Nephron (organoid): ENCODE results near the gene MPHOSPH6.
"Not testable (repeated sequence)": the region's sequence is repeated elsewhere in the genome, so short reads cannot be mapped to it uniquely, and the experiment has no call there.

ENCODE experiments used
- H3K27ac Mint-ChIP-seq, 3 experiments: 2 replicates each; pipeline ENCODE4 v1.8.0; 2020; ENCODE audit warnings: mixed read lengths in 3 of 3, mild to moderate bottlenecking in 2 of 3, moderate library complexity in 1 of 3
- H3K27me3 Mint-ChIP-seq: 2 replicates; pipeline ENCODE4 v1.8.0; 2021; ENCODE audit warnings: low read depth, mild to moderate bottlenecking, moderate library complexity, mixed read lengths
- H3K36me3 Mint-ChIP-seq: 2 replicates; pipeline ENCODE4 v1.8.0; 2020; ENCODE audit warnings: low read depth, mixed read lengths
- H3K4me1 Mint-ChIP-seq: 2 replicates; pipeline ENCODE4 v1.8.0; 2020; ENCODE audit warnings: mixed read lengths
- H3K4me3 Mint-ChIP-seq, 3 experiments: 2 replicates each; pipeline ENCODE4 v1.8.0; 2020; ENCODE audit warnings: mild to moderate bottlenecking in 3 of 3, mixed read lengths in 3 of 3, moderate library complexity in 2 of 3
- H3K9me3 Mint-ChIP-seq: 2 replicates; pipeline ENCODE4 v1.8.0; 2020; ENCODE audit warnings: mixed read lengths
- TF ChIP-seq, protein P1 (sequence below), 3 experiments: fragments of 200-600 bp; sonication (generic); IDR thresholded peaks; one replicate each; pipeline ENCODE4 v1.5.0; 2021; ENCODE audit warnings: antibody characterized with exemption in 3 of 3; ENCODE audit not compliant: unreplicated experiment in 3 of 3

Gene MPHOSPH6

DNA sequence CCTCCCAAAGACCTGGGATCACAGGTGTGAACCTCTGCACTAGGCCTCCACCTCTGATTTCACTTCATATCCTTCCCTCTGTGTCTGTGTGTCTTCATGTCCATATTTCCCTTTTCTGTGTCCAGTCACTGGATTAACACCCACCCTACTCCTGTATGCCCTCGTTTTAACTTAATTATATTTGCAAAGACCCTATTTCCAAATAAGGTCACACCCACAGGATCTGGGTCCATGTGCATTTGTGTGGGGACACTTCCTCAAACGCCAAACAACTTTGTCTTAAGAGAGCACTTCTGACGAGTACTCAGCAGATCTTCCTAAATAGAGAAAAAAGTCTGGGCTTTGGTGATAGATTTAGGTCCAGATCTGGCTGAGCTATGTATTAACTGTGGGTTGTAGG is 56.3 kb downstream of the MPHOSPH6 start:
- Mint-ChIP-seq H3K4me1 (peaks cover 6% of the 10 kb centered on the region), H3K27ac (no peak overlapping the region), H3K4me3 (no peak overlapping the region), H3K9me3 (no peaks in the 10 kb centered on the region), H3K27me3 (peaks cover 13% of the 10 kb centered on the region), H3K36me3 (no peaks in the 10 kb centered on the region)
- TF ChIP-seq, protein P1, sequence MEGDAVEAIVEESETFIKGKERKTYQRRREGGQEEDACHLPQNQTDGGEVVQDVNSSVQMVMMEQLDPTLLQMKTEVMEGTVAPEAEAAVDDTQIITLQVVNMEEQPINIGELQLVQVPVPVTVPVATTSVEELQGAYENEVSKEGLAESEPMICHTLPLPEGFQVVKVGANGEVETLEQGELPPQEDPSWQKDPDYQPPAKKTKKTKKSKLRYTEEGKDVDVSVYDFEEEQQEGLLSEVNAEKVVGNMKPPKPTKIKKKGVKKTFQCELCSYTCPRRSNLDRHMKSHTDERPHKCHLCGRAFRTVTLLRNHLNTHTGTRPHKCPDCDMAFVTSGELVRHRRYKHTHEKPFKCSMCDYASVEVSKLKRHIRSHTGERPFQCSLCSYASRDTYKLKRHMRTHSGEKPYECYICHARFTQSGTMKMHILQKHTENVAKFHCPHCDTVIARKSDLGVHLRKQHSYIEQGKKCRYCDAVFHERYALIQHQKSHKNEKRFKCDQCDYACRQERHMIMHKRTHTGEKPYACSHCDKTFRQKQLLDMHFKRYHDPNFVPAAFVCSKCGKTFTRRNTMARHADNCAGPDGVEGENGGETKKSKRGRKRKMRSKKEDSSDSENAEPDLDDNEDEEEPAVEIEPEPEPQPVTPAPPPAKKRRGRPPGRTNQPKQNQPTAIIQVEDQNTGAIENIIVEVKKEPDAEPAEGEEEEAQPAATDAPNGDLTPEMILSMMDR (IDR thresholded peaks at IDR 0.05; ENCODE audit: unreplicated experiment in 3 of 3), result no peak

DNA sequence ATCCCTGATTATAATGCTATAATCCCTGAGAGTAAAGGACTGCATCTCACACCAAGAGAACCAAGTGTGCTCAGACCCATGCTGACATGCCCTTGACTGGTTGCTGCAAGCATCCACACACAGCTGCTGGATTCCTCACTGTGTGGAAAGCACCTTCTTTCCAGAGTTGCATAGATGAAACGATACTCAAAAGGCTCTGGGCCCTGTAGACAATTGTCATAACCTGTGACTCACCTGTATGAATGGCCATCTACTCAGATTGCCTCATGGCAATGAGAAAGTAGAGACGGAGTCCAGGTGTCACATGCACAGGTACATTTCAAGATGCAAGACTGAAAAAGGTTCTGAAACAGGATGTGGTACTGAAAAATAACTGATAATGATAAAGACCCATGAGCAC is 58.1 kb downstream of the MPHOSPH6 start:
- Mint-ChIP-seq H3K27me3 (peaks cover 13% of the 10 kb centered on the region), H3K4me1 (peaks cover 6% of the 10 kb centered on the region), H3K9me3 (no peaks in the 10 kb centered on the region), H3K27ac (no peak overlapping the region), H3K4me3 (no peak overlapping the region), H3K36me3 (no peaks in the 10 kb centered on the region)
- TF ChIP-seq, protein P1 (IDR thresholded peaks at IDR 0.05; ENCODE audit: unreplicated experiment in 3 of 3), result no peak

DNA sequence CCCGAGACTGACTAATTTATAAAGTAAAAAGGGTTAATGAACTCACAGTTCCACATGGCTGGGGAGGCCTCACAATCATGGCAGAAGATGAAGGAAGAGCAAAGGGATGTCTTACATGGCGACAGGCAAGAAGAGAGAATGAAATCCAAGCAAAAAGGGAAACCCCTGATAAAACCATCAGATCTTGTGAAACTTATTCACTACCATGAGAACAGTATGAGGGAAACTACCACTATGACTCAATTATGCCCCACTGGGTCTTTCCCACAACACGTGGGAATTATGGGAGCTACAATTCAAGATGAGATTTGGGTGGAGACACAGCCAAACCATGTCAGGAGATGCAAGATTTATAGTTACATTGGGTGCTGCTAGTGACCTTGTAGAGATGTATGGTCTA is 60.8 kb downstream of the MPHOSPH6 start:
- H3K4me3 Mint-ChIP-seq, H3K9me3 Mint-ChIP-seq, H3K36me3 Mint-ChIP-seq, H3K27ac Mint-ChIP-seq, H3K4me1 Mint-ChIP-seq: not testable (repeated sequence)
- H3K27me3 Mint-ChIP-seq, result peaks cover 12% of the 10 kb centered on the region

DNA sequence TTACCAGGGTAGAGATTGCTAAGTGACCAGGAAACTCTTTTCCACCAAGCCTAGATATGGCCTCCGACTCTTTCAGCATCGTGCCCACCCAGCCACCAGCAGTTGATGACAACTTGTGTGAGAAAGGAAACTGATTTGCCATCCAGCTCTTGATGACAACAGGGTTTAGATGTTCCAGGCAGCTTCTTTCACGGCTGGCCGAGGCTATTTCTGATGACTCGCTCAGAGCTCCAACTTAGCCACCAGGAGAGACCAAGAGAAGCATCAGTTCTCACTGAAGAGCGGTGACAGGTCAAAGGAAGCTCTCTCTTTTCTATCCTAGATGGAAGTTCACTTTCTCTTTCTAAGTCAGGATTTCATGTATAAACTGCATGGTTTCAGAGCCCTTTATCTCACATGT is 61.2 kb downstream of the MPHOSPH6 start:
- H3K9me3 Mint-ChIP-seq, result no peaks in the 10 kb centered on the region
- no peak overlapping the region for H3K4me3 Mint-ChIP-seq
- no peaks in the 10 kb centered on the region for H3K4me1 Mint-ChIP-seq
- no peak overlapping the region for H3K27ac Mint-ChIP-seq
- peaks cover 8% of the 10 kb centered on the region for H3K27me3 Mint-ChIP-seq
- no peaks in the 10 kb centered on the region for H3K36me3 Mint-ChIP-seq
- TF ChIP-seq, protein P1 (IDR thresholded peaks at IDR 0.05; ENCODE audit: unreplicated experiment in 3 of 3), result no peak

DNA sequence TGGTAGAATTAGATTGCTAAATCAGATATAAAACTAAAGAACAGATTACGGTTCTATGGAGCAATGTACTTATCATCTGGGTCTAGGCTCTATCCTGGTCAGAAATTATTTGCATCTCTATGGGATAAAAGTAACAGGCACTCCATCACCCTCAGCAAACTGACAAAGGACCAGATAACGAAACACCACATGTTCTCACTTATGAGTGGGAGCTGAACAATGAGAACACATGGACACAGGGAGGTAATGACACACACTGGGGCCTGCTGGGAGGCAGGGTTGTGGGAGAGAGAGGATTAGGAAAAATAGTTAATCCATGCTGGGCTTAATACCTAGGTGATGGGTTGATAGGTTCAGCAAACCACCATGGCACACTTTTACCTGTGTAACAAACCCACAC is 61.9 kb downstream of the MPHOSPH6 start:
- Mint-ChIP-seq H3K36me3 (no peaks in the 10 kb centered on the region), H3K27me3 (peaks cover 4% of the 10 kb centered on the region), H3K4me1 (no peaks in the 10 kb centered on the region), H3K9me3 (no peaks in the 10 kb centered on the region), H3K27ac (no peak overlapping the region), H3K4me3 (no peak overlapping the region)
- TF ChIP-seq, protein P1 (IDR thresholded peaks at IDR 0.05; ENCODE audit: unreplicated experiment in 3 of 3), result no peak

DNA sequence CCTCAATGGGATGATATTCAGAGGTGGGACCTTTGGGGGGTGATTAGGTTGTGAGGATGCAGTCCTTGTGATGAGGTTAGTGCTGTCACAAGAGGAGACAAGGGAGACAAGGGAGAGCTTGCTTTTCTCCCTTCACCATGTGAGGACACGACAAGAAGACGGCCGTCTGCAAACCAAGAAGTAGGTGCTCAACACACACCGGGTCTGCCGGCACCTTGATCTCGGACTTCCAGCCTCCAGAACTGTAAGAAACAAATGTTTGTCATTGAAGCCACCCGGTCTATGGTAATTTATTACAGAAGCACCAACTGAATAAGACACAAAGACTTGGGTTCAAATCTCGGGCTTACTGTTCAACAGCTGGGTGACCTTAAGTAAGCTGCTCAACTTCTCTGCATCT is 64.9 kb downstream of the MPHOSPH6 start:
- H3K4me3 Mint-ChIP-seq, result no peak overlapping the region
- no peak overlapping the region for H3K27ac Mint-ChIP-seq
- H3K27me3 Mint-ChIP-seq, result no peaks in the 10 kb centered on the region
- H3K36me3 Mint-ChIP-seq, result no peaks in the 10 kb centered on the region
- H3K4me1 Mint-ChIP-seq, result no peaks in the 10 kb centered on the region
- TF ChIP-seq, protein P1 (IDR thresholded peaks at IDR 0.05; ENCODE audit: unreplicated experiment in 3 of 3), result no peak
- peaks cover 2% of the 10 kb centered on the region for H3K9me3 Mint-ChIP-seq
